ENCODE measurements around the gene MEGF8.
"Not testable (repeated sequence)": the region's sequence is repeated elsewhere in the genome, so short reads cannot be mapped to it uniquely, and the experiment has no call there.

MEGF8 gene

DNA sequence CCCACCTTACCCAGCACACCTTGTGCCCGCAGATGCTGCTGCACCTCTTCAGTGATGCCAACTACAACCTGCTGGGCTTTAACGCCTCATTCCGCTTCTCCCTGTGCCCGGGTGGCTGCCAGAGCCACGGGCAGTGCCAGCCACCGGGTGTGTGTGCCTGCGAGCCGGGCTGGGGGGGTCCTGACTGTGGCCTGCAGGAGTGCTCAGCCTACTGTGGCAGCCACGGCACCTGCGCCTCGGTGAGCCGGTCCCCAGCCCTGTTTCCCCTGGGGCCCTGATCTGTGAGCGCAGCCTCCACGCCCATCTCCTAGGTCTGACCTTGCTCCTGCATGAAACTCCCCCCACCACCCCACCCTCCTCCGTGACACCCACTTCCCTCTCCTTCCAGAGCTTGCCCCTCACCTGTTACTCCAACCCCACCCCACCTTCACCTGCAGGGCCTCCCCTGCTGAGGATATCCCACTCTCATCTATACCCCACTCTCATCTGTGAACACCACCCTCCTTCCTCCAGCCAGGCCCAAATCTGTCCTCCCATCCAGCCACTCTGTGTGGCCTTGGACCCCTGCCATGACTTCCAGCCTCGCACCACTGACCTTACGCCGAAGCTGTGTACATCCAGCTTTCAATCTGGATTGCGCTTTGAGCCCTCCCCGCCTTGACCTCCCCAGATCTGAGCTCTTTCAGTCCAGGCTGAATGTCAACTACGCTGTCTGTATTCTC is 8.7 kb downstream of the MEGF8 start:
- DNase-seq: no peak

DNA sequence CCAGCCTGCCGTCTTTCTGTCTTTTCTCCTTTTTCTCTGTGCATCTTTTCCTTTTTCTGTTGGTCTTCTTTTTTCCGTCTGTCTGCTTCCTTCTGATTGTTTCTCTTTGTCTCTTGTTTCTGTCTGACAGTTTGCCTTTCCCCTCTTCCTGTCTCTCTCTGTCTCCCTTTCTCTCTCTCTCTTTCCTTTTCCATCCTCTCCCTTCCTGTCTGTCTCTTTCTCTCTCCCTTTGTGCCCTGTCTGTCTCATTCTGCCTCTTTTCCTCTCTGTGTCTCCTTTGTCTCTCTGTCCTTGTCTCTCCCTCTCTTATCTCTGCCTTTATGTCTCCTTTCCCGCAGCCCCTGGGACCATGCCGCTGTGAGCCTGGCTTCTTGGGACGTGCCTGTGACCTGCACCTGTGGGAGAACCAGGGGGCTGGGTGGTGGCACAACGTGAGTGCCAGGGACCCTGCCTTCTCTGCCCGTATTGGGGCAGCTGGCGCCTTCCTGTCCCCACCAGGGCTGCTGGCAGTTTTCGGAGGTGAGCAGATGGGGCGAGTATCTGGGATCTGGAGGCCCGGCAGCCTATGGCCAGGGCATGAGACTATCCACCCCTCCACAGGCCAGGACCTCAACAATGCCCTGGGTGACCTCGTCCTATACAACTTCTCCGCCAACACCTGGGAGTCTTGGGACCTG is 9.4 kb downstream of the MEGF8 start:
- no peak for DNase-seq

DNA sequence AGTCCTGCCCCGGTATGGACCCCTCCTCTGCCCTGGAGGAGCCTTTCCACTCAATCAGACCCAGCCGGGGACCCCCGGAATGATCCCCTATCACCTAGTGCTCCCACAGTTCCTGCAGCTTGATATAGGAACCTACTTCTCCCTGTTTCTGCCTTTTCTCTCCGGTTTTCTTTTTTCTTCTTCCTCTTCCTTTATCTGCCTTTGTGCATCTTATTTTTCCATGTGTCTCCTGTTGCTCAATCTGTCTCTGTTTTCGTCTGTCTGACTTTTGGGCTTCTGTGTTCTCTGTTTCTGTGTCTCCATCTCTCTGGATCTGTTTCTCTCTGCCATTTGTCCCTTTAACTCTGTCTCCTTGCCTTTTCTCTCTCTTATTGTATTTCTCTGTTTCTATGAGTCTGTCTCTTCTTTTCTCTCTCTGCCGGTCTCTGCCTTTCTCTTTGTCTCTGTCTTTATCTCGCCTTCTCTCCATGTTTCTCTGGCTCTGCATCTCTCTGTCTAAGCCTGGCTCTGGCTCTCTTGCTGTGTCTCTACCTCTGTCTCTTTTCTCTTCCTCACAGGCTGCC is 10.0 kb downstream of the MEGF8 start:
- no peak for DNase-seq

DNA sequence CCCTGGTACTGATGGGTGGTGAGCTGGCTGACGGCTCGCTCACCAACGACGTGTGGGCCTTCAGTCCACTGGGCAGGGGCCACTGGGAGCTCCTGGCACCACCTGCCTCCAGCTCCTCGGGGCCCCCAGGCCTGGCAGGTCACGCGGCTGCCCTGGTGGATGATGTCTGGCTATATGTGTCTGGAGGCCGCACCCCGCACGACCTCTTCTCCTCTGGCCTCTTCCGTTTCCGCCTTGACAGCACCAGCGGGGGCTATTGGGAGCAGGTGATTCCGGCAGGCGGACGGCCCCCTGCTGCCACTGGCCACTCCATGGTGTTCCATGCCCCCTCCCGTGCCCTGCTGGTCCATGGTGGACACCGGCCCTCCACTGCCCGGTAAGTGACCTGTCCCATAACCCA is 10.5 kb downstream of the MEGF8 start:
- DNase-seq: no peak

DNA sequence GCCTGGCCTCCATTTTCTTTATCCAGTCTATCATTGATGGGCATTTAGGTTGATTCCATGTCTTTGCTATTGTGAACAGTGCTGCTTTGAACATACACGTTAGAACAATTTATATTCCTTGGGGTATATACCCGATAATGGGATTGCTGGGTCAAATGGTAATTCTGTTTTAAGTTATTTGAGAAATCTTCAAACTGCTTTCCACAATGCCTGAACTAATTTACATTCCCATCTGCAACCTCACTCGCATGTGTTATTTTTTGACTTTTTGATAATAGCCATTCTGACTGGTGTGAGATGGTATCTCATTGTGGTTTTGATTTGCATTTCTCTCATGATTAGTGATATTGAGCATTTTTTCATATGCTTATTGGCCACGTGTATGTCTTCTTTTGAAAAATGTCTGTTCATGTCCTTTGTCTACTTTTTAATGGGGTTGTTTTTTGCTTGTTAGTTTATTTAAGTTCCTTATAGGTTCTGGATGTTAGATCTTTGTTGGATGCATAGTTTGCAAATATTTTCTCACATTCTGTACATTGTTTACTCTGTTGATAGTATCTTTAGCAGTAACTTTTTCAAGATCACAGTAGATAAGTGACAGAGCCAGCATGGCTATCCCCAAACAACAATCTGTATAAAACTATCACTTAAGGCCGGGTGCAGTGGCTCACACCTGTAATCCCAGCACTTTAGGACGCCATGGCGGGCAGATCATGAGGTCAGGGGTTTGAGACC is 13.9 kb downstream of the MEGF8 start:
- not testable (repeated sequence) for DNase-seq

DNA sequence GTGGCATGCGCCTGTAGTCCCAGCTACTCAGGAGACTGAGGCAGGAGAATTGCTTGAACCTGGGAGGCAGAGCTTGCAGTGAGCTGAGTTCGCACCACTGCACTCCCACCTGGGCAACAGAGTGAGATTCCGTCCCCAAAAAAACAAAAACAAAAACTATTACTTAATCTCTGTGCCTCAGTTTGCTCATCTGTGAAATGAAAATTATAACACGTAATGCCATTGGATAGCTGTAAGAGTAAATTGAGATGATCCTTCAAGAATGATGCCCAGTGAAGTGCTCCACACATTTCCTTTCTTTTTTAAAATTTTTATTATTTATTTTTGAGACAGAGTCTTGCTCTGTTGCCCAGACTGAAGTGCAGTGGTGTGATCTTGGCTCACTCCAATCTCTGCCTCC is 14.5 kb downstream of the MEGF8 start:
- not testable (repeated sequence) for DNase-seq

DNA sequence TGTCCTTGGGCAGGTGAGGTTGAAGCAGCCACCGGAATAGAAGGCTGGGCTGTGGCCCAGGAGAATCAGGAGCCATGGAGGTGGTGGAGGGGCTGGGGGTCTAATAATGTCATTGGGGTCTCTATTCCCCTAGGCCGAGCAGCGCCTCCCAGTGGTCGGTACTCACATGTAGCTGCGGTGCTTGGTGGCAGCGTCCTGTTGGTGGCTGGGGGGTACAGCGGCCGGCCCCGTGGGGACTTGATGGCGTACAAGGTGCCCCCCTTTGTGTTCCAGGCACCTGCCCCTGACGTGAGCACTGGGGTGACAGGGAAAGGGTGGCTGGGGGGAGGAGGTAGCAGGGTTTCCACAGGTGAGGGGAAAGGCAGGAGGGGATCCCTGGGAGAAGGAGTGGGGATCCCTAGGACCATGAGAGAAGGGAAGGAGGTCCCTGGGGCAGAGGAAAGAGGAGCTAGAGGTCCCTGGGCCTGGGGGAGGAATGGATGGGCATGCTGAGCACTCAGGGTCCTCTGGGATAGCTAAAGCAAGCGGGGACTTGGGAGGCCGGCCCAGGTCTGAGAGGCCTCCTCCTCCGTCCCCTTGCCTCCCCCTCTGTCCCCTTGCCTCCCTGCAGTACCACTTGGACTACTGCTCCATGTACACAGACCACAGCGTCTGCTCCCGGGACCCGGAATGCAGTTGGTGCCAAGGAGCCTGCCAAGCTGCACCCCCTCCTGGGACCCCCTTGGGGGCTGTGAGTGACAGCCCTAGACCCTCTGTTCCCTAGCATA is 18.1 kb downstream of the MEGF8 start:
- DNase-seq: no peak

DNA sequence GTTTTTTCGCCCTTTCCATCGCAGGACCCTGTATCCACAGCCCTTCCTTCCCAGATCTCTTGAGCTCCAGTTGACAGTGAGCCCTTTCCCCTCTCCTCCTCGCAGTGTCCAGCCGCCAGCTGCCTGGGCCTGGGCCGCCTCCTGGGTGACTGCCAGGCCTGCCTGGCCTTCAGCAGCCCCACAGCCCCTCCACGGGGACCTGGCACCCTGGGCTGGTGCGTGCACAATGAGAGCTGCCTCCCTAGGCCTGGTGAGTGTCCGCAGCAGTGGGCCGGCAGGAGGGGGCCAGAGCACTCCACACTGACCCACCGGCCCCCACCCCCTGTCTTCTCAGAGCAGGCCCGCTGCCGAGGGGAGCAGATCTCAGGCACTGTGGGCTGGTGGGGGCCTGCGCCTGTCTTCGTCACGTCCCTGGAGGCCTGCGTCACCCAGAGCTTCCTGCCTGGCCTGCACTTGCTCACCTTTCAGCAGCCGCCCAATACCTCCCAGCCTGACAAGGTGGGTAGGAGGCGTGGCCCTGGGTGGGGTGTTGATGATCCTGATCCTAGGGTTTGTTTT is 19.0 kb downstream of the MEGF8 start:
- no peak for DNase-seq

DNA sequence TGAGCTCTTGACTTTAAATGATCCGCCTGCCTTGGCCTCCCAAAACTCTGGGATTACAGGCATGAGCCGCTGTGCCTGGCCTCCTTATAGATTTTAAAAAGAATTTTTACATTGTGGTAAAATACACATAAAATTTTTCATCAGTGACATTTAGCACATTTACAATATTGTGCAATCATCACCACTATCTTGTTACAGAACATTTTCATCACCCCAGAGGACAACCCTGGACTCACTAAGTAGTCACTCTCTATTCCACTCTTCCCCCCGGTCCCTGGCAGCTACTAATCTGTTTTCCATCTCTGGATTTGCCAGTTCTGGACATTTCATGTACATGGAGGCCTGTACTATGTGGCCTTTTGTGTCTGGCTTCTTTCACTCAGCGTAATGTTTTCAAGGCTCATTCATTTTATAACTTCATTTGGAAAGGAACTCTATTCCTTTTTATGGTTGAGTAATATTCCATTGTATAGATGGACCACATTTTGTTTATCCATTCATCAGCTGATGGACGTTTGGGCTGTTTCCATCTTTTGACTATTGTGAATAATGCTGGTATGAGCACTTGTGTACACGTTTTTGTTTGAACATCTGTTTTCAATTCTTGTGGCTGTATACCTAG is 19.9 kb downstream of the MEGF8 start:
- no peak for DNase-seq

DNA sequence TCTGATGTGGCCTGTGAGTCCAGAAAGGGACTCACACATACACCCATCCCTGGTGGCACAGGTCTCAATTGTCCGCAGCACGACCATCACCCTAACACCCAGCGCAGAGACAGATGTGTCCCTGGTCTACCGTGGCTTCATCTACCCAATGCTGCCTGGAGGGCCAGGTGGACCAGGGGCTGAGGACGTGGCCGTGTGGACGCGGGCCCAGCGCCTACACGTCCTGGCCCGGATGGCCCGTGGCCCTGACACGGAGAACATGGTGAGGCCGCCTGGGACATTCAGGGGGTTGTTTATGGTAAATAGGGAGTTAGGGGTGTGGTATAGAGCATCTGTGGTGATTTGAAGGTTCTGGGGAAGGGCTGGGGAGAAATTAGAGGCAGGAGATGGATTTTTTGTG is 22.8 kb downstream of the MEGF8 start:
- DNase-seq: no peak

DNA sequence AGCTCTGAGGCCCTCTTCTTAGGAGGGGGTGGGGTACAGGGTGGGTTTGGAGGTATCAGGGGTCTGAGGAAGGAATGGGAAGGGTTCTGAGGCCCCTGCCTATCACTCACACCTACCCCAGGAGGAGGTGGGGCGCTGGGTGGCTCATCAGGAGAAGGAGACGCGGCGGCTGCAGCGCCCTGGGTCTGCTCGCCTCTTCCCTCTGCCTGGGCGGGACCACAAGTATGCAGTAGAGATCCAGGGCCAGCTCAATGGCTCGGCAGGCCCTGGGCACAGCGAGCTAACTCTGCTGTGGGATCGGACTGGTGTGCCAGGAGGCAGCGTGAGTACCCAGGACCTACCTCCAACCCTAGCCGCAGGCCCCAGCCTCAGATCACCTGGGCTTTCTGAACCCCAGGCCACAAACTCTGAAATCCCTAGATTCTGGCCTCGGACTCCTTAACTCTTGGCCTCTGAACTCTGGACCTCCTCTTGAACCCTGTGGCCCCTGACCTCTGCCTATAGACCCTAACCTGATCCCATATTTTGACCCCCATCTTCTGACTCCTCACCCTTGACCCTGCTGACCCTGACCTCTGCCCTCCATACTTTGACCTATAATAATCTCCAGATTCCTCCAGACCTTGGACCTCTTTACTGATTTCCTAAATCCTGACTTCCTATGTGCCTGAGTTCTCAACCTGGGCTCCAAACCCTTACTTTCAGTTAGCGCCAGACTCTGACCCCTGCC is 24.1 kb downstream of the MEGF8 start:
- no peak for DNase-seq

DNA sequence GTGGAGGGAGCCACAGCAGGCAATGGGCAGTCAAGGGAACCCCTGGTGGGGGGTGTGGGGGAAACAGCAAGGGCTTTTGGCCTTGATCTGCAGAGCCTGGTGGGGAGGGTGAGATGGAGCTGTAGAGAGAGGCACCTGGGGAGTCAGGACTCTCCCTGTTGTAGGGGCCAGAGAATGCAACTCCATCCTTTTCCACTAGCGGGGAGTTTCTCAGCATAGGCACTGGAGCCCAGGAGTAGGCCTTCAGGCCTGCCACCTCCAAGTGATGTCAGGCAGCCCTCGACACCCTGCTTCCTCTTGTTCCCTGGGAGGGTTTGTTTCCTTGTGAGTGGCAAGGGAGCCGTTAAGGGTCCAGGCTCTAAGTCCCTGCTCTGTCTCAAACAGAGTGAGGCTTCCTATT is 25.0 kb downstream of the MEGF8 start:
- DNase-seq: no peak

DNA sequence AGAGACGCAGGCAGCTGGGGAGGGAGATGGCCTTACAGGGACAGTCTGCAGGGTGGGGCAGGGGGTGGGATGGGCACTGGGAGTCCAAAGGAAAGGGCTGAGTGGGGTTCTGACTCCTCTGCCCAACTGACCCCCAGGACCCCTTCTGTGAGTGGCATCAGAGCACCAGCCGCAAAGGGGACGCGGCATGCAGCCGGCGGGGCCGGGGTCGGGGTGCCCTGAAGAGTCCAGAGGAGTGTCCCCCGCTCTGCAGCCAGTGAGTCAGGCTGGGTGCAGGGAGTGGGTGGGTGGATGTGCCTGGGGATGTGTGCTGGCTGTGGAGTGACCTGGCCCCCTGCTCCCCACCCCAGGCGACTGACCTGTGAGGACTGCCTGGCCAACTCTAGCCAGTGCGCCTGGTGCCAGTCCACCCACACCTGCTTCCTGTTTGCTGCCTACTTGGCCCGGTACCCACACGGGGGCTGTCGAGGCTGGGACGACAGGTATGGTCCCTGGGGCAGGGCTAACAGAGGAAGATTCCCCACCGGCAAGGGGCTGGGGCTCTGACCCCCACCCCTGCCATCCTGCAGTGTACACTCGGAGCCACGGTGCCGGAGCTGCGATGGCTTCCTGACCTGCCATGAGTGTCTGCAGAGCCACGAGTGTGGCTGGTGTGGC is 25.8 kb downstream of the MEGF8 start:
- DNase-seq: no peak

DNA sequence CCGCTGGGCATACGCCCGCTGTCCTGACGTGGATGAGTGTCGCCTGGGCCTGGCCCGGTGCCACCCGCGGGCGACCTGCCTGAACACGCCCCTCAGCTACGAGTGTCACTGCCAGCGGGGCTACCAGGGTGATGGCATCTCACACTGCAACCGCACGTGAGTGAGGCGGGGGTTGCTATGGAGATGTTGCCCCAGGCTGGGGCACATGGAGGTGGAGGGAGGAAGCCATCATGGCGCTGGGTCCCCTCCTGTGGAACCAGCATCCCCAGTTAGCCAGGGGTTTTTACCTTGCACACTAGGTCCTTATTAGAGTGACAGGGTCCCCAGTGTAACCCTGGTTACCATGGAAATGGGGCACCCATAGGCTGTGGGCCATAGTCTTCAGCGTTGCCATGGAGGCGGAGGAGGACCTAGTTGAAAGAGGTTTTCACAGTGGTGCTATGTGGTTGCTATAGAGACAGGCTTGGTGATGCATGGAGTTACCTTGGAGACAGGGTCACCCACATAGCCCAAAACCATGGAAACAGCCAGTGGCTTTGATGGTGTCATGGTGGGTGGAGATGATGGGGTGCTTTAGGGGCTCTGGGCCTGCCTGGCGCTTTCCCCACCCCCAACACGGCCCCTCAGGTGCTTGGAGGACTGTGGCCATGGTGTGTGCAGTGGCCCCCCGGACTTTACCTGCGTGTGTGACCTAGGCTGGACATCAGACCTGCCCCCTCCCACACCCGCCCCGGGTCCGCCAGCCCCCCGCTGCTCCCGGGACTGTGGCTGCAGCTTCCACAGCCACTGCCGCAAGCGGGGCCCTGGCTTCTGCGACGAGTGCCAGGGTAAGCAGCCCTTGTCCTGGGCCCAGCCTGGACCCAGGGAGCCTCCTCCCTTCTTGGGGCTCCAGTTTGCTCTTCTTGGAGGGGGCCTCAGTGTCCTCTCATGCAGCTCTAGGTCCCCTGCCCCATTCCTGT is 27.1 kb downstream of the MEGF8 start:
- DNase-seq: no peak

DNA sequence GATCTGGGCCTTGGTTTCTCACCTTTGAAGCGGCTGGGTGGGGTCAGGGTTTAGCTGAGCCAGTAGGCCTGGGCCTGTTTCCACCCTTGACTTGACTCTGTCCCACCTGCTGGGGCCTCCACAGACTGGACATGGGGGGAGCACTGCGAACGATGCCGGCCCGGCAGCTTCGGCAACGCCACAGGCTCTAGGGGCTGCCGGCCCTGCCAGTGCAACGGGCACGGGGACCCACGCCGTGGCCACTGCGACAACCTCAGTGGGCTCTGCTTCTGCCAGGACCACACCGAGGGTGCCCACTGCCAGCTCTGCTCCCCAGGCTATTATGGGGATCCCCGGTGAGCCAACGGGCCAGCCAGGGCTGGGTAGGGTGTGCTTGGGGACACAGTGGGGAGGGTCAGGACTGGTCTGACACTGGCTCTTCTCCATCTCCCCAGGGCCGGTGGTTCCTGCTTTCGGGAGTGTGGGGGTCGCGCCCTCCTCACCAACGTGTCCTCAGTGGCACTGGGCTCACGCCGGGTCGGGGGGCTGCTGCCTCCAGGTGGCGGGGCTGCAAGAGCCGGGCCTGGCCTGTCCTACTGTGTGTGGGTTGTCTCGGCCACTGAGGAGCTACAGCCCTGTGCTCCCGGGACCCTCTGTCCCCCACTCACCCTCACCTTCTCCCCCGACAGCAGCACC is 28.0 kb downstream of the MEGF8 start:
- no peak for DNase-seq

DNA sequence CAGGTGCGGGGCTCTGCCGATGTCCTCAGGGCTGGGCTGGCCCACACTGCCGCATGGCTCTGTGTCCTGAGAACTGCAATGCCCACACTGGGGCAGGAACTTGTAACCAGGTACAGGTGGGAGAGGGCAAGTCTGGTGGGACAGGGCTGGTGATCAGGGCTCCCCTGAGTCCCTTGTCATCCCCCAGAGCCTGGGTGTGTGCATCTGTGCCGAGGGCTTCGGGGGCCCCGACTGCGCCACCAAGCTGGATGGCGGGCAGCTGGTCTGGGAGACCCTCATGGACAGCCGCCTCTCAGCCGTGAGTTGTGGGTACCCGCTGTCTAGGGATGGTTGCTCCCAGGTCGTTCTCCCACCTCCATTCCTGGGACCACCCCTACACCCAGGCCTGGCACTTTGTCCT is 30.5 kb downstream of the MEGF8 start:
- DNase-seq: no peak

DNA sequence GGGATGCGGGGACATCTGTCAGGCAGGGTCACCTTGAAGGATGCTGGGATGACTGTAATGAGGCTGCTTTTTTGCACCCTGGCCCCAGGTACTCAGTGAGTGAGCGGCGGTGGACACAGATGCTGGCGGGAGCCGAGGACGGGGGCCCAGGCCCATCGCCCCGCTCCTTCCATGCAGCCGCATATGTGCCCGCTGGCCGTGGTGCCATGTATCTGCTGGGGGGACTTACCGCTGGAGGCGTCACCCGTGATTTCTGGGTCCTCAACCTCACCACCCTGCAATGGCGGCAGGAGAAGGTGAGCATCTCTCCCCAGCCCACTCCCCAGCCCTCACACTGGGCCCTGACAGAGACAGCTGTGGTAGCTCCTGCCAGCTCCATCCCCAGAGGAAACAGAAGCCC is 31.3 kb downstream of the MEGF8 start:
- no peak for DNase-seq

DNA sequence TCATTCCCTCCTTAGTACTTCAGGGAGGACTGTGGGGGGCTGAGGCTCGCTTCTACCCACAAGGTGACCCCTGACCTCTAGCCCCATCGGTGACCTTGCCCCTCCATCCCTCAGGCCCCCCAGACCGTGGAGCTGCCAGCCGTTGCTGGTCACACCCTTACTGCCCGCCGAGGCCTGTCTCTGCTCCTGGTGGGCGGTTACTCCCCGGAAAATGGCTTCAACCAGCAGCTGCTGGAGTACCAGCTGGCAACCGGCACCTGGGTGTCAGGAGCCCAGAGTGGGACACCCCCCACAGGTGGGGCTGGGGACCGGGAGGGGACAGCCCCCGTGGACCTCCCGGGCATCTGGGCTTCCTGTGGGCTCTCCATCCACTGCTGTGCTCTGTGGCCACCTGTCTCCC is 31.9 kb downstream of the MEGF8 start:
- DNase-seq: no peak
